ENCODE results near the gene MYO10.

MYO10 gene

DNA sequence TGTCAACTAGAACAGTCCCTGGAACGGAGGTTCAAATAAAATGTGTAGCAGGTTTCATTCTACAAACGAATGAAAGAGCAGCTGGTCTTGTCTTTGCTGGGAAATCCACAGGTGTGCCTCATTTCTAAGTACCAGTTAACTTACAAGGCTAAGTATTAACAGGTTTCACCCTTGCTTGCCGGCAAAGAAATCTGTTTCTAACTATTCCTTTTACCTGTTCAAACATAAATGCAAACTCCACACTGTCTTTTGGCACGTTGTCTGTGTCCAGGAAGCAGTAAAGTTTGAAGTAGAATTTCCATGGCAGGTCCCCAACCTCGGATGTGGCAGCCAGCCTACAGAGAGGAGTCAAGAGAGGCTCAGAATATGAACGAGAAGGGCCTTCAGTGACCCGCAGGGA, 264.9 kb downstream of the MYO10 start:
- TF ChIP-seq, protein P1, sequence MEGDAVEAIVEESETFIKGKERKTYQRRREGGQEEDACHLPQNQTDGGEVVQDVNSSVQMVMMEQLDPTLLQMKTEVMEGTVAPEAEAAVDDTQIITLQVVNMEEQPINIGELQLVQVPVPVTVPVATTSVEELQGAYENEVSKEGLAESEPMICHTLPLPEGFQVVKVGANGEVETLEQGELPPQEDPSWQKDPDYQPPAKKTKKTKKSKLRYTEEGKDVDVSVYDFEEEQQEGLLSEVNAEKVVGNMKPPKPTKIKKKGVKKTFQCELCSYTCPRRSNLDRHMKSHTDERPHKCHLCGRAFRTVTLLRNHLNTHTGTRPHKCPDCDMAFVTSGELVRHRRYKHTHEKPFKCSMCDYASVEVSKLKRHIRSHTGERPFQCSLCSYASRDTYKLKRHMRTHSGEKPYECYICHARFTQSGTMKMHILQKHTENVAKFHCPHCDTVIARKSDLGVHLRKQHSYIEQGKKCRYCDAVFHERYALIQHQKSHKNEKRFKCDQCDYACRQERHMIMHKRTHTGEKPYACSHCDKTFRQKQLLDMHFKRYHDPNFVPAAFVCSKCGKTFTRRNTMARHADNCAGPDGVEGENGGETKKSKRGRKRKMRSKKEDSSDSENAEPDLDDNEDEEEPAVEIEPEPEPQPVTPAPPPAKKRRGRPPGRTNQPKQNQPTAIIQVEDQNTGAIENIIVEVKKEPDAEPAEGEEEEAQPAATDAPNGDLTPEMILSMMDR (IDR thresholded peaks at IDR 0.05; ENCODE audit: low read depth, low read length) = no peak
- H3K4me3 ChIP-seq (ENCODE audit: low read depth, low read length) = no peak overlapping the region

DNA sequence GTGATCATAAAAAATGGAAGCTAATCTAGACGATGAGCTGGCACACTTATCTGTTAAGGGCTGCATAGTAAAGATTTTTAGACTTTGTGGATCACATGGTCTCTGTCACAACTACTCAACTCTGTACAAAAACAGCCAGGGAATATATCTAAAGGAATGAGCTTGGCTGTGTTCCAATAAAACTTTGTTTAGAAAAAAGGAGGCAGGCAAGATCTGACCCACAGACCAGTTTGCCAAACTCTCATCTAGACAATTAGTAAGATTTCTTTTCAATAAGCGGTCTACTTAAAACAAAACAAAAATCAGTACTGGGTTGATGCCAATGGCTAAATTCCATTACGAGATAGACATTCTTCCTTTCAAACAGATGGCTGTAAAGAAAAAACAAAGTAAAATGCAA, 266.3 kb downstream of the MYO10 start:
- TF ChIP-seq, protein P1 (IDR thresholded peaks at IDR 0.05; ENCODE audit: low read depth, low read length) = no peak
- no peak overlapping the region for H3K4me3 ChIP-seq (ENCODE audit: low read depth, low read length)

DNA sequence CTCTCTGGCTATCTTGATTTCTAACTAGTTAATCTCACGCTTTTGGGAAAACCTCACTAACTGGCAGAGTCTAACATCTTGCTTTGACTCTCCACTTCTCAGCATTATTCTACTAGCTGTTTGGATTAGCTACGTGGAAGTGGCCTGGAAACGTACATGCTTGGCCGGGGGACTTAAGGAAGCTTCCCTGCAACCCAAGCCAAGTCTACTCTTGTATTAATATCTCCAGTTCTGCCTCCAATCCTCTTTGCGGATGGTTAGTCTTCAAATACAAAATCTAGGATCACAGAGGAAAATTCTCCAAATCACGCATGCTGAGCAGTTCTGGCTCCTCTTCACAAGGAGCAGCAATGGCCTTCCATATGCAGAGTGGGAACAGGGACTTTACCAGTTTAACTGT, 267.5 kb downstream of the MYO10 start:
- no peak overlapping the region for H3K4me3 ChIP-seq (ENCODE audit: low read depth, low read length)
- TF ChIP-seq, protein P1 (IDR thresholded peaks at IDR 0.05; ENCODE audit: low read depth, low read length) = no peak

DNA sequence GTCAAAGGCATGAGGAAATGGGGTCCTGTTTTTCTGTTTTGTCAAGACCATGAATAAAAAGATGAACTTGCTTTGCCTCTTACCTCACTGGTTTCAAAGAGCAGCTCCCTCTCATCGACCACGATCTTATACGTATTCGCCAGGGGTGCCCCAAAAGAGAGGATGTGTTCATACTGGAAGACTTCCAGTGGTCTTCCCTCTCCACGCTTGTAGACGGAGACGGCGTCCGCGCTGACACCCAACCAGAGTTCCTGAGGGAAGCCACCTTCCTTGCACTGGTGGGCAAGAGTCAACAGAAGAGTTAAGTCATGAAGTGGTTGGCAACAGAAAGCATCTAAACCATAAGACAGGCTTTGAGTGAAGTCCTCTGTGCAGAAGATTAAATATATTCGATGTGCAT, 267.9 kb downstream of the MYO10 start:
- H3K4me3 ChIP-seq (ENCODE audit: low read depth, low read length) = no peak overlapping the region
- TF ChIP-seq, protein P1 (IDR thresholded peaks at IDR 0.05; ENCODE audit: low read depth, low read length) = no peak

DNA sequence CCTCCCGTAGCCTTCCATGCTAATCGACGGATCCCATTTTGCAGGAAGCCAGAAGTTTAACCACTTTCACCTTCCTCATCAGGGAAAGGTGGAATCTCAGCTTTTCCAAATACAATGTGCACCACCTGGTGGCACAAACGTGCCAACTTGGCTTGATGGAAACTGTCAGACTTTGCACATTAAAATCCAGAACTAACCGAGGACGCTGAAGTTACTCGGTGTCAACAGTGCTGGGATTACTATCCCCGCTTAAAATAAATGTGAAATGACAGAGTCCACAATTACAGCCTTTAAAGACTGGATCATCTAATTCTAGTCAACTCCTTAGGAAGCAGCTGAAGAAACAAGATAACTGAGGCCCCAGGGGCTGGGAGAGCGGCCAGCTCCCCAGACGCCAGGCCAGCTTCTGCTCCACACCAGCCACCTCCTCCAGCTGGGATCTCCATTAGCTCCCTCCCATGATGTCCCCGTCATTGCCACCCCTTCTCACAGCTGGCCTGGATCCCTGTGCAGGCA, 269.1 kb downstream of the MYO10 start:
- TF ChIP-seq, protein P1 (IDR thresholded peaks at IDR 0.05; ENCODE audit: low read depth, low read length) = no peak
- H3K4me3 ChIP-seq (ENCODE audit: low read depth, low read length) = no peak overlapping the region

DNA sequence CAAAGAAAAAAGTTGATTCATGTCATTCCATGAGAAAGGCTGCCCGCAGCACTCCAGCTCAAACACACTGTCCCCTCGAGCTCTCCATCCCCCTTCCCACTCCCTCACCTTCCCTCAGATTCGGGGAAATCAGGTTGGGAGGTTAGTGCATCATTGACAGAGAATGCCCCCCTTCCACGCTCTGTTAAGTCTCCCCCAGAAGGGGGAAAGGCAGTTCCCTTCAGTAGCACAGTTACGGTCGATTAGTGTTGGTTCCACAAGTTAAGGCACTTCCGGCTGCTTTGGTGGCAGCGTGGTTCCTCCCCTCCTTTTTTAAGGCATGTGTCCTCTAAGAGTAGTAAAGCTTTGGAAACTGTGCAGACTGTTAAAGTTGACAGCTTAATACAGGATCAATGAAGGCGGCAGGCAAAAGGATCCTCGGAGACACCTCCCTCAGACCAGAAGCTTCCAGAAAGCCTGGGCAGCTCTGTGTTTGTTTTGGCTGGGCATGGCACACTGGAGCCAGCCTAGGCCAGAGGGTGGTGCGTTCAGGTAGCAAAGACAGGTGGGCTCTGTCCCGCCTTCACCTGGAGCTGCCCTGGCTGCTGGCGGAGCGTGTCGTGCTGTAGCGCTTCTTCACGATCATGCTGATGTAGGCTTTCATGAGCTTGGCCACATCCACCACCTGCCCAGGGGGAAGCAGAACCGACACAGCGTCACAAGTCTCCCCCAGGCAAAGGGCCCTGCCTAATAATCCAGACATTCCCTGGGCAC, 269.8 kb downstream of the MYO10 start:
- TF ChIP-seq, protein P1 (IDR thresholded peaks at IDR 0.05; ENCODE audit: low read depth, low read length) = no peak
- H3K4me3 ChIP-seq (ENCODE audit: low read depth, low read length) = no peak overlapping the region

DNA sequence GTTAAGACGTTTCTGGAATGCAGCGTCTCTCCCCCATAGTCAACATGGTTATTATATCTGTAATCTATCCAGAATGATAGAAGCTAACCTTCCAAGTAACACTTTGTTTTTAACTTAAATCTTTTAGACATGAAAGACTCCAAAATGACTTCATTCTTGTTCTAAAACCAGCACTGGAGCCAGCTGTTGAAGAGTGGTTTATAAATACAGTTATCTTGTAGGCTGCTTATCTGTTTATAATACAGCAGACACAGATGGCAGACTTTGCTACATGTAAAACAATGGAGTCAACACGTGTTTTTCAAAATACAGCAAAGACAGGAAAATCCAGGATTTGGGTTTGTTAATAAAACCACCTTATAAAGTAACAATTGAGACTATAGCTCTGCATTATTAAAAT, 270.5 kb downstream of the MYO10 start:
- H3K4me3 ChIP-seq (ENCODE audit: low read depth, low read length) = no peak overlapping the region
- TF ChIP-seq, protein P1 (IDR thresholded peaks at IDR 0.05; ENCODE audit: low read depth, low read length) = no peak
